ENCODE measurements around the gene NAGPA. TPM values are rescaled to one million over a fixed set of nuclear protein-coding genes. Genes with fewer than 3 reads are reported as not detected.

NAGPA gene
- total RNA-seq, 4 donors from 2014 or later = 26.0 to 46.8 (median 30.8) TPM

DNA sequence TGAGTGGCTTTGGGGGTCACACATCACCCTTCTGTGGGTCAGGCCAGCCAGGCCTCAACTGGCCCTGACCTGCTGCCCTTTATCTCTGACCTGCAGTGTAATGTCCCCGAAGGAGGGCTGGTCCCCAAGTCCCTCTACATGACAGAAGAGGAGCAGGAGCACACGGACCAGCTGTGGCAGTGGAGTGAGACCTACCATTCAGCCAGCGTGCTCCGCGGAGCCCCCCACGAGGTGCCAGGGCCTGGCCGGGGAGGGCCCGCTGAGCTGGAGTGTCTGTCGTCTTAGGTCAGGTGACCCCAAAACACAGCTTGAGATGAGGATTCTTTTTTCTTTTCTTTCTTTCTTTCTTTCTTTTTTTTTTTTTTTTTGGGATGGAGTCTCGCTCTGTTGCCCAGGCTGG, 26.5 kb downstream of the NAGPA start:
- Histone ChIP-seq H3K27me3 (no peaks in the 10 kb centered on the region), H3K36me3 (no peaks in the 10 kb centered on the region), H3K9me3 (no peaks in the 10 kb centered on the region), H3K4me1 (no peaks in the 10 kb centered on the region), H3K4me3 (replicated peaks in 1 of 3) (no peak overlapping the region), H3K27ac (no peak overlapping the region)
- no peak for DNase-seq
- no peak for TF ChIP-seq POLR2A (IDR thresholded peaks at IDR 0.05)
- TF ChIP-seq, protein P1, sequence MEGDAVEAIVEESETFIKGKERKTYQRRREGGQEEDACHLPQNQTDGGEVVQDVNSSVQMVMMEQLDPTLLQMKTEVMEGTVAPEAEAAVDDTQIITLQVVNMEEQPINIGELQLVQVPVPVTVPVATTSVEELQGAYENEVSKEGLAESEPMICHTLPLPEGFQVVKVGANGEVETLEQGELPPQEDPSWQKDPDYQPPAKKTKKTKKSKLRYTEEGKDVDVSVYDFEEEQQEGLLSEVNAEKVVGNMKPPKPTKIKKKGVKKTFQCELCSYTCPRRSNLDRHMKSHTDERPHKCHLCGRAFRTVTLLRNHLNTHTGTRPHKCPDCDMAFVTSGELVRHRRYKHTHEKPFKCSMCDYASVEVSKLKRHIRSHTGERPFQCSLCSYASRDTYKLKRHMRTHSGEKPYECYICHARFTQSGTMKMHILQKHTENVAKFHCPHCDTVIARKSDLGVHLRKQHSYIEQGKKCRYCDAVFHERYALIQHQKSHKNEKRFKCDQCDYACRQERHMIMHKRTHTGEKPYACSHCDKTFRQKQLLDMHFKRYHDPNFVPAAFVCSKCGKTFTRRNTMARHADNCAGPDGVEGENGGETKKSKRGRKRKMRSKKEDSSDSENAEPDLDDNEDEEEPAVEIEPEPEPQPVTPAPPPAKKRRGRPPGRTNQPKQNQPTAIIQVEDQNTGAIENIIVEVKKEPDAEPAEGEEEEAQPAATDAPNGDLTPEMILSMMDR (IDR thresholded peaks at IDR 0.05) = no peak
- 79 to 85% methylated on average over 9 to 10 of the region's 10 CpGs for WGBS, 2 donors
- intact Hi-C loops (cut with DNase I) = no loop called here

DNA sequence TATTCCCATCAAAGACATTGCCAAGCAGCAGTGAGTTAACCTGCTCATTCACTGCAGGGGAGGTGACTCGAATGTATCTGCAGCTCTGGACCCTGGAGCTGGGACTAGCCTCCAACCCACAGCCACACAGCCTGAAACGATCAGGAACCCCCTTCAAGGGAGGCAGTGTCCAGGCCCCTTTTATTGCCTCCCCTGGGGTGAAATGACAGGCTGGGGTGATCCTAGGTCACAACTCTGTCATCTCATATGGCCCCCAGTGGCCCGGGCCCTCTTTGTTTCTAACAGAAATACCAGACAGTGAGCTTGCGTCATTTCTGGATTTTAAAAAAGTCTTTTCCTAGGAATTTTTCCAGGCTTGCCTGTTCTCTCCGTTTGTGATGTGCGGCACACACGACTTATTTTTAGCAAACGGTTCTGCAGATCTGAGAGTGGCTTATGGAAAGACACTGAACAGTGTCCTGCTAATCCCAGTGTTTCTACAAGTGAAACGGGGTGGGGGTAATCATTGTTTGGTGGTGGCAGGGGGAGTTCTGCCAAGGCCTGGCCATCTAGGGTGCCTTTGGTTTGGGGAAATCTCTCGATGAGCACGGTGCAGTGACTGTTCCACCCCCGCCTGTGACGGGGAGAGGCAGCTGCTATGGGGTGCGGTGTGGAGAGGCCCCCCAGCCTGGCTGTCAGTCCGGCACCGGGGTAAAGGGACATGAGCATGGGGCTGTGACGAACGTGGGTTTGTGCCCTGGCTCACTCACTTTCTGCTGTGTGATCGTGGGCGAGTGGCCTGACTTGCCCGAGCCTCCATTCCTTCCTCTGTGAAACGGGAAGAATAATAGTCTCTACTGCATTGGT, 27.2 kb downstream of the NAGPA start:
- Histone ChIP-seq H3K27me3 (no peaks in the 10 kb centered on the region), H3K27ac (no peak overlapping the region), H3K4me3 (replicated peaks in 1 of 3) (no peak overlapping the region), H3K36me3 (no peaks in the 10 kb centered on the region), H3K4me1 (no peaks in the 10 kb centered on the region), H3K9me3 (no peaks in the 10 kb centered on the region)
- WGBS, 2 donors = 78 to 86% methylated on average over 22 of the region's 22 CpGs
- intact Hi-C loops (cut with DNase I) = no loop called here
- DNase-seq = no peak
- no peak for TF ChIP-seq POLR2A (IDR thresholded peaks at IDR 0.05)
- TF ChIP-seq, protein P1 (IDR thresholded peaks at IDR 0.05) = no peak

DNA sequence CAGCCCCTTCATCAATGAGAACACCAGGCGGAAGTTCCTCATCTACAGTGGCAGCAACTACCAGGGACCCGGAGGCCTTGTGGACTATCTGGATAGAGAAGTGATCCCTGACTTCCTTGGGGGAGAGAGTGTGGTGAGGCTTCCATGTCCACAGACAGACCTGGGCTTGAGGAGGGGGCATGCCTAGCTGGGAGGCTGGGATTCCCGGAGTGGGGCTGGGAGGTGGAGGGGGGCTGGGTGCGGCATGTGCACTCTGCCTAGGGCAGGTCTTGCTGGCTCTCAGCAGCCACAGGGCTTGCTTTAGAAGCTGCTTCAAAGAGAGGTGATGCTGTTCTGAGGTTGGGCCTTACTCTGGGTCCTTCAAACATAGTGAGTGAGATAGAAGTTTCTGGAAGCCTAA, 27.8 kb downstream of the NAGPA start:
- TF ChIP-seq POLR2A (IDR thresholded peaks at IDR 0.05) = no peak
- TF ChIP-seq, protein P1 (IDR thresholded peaks at IDR 0.05) = no peak
- H3K27ac ChIP-seq = no peak overlapping the region
- no peaks in the 10 kb centered on the region for H3K4me1 ChIP-seq
- no peaks in the 10 kb centered on the region for H3K9me3 ChIP-seq
- 73 to 93% methylated on average over 4 of the region's 4 CpGs for WGBS, 2 donors
- no peak overlapping the region for H3K4me3 ChIP-seq (replicated peaks in 1 of 3)
- DNase-seq = no peak
- intact Hi-C loops (cut with DNase I) = no loop called here
- no peaks in the 10 kb centered on the region for H3K36me3 ChIP-seq
- H3K27me3 ChIP-seq = no peaks in the 10 kb centered on the region

DNA sequence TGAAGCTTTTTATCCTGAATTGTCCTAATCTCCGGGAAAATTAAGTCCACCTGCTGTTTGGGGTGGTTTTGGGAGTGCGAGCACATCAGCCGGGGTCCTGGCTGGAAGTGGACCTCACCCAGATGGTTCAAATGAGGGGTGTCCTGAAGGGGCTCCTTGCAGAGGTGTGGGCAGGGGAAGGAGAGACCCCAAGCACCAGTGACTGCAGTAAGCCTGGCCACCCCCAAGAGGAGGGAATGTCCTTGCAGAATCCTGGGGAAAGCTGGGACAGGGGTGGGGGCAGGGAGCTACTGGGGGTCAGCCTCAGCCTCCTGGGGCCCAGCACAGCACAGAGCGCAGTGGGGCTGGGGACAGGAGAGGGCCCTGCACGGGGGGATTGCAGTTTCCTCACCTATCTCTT, 29.4 kb downstream of the NAGPA start:
- Histone ChIP-seq H3K27ac (no peak overlapping the region), H3K27me3 (no peaks in the 10 kb centered on the region), H3K4me1 (no peaks in the 10 kb centered on the region), H3K9me3 (no peaks in the 10 kb centered on the region), H3K4me3 (replicated peaks in 1 of 3) (no peak overlapping the region), H3K36me3 (no peaks in the 10 kb centered on the region)
- DNase-seq = no peak
- WGBS, 2 donors = 74 to 77% methylated on average over 5 of the region's 5 CpGs
- intact Hi-C loops (cut with DNase I) = no loop called here
- no peak for TF ChIP-seq POLR2A (IDR thresholded peaks at IDR 0.05)
- TF ChIP-seq, protein P1 (IDR thresholded peaks at IDR 0.05) = no peak

DNA sequence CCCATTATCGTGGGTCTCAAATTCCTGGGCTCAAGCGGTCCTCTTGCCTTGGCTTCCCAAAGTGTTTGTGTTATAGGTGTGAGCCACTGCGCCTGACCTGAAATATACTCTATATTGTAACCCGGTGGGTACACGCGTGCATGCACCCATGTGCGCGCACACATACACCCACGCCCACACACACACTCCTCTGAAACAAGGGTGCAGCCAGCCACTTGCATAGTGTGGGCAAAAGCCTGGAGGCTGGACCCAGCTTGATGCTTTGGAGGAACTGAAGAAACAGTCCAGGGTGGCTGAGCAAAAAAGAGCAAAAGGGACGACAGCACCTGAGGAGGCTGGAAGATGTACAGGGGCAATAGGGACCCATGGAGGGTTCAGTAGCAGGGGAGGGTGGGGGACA, 29.9 kb downstream of the NAGPA start:
- 85 to 89% methylated on average over 10 of the region's 10 CpGs for WGBS, 2 donors
- no peaks in the 10 kb centered on the region for H3K27me3 ChIP-seq
- TF ChIP-seq, protein P1 (IDR thresholded peaks at IDR 0.05) = no peak
- no peak for TF ChIP-seq POLR2A (IDR thresholded peaks at IDR 0.05)
- no peak for DNase-seq
- H3K9me3 ChIP-seq = no peaks in the 10 kb centered on the region
- no peaks in the 10 kb centered on the region for H3K36me3 ChIP-seq
- no peaks in the 10 kb centered on the region for H3K4me1 ChIP-seq
- intact Hi-C loops (cut with DNase I) = no loop called here
- no peak overlapping the region for H3K4me3 ChIP-seq (replicated peaks in 1 of 3)
- H3K27ac ChIP-seq = no peak overlapping the region

Data from thyroid gland (tissue), 4 donors.